NCI-H1436 treated with DMSO at 0.1 percent for 48 hours (cell line): ENCODE results near the gene CELA2B.

Experiments
- DNase-seq: peaks from one replicate; lab custom pipeline; 2025; lab: John Stamatoyannopoulos, UW

Gene CELA2B

GRCh38 chr1:15526021-15526489 lies 50.2 kb downstream of the CELA2B start:
- DNase-seq: no peak

- peak; percentile 99 for DNase-seq
Observed at GRCh38 chr1:15526490-15527339, 50.8 kb downstream of the CELA2B start, which contains the start of gene DNAJC16. Gene DNAJC16, plus strand, starts transcription at chr1:15526848. Its CDS starts 2,258 bp downstream, at chr1:15529106.

GRCh38 chr1:15531003-15531402 lies 55.1 kb downstream of the CELA2B start:
- no peak for DNase-seq

- no peak for DNase-seq
Observed at GRCh38 chr1:15531682-15532081, 55.8 kb downstream of the CELA2B start.

GRCh38 chr1:15538771-15539170 lies 62.9 kb downstream of the CELA2B start:
- no peak for DNase-seq

GRCh38 chr1:15540186-15540585 lies 64.3 kb downstream of the CELA2B start:
- DNase-seq: no peak
